ENCODE results near the gene TBC1D16.

TBC1D16 gene

GRCh38 chr17:80007939-80008338, 27.7 kb downstream of the TBC1D16 start:
- DNase-seq (ENCODE audit: low read depth): no peak
- no peak overlapping the region for H3K4me3 ChIP-seq (ENCODE audit: low read depth, low read length)
- no peak for TF ChIP-seq CTCF (conservative IDR thresholded peaks at IDR 0.05; ENCODE audit: low read depth, low read length)

- DNase-seq (ENCODE audit: low read depth): no peak
- no peak for TF ChIP-seq CTCF (conservative IDR thresholded peaks at IDR 0.05; ENCODE audit: low read depth, low read length)
- H3K4me3 ChIP-seq (ENCODE audit: low read depth, low read length): no peak overlapping the region
Measured at GRCh38 chr17:80006811-80007752, 28.6 kb downstream of the TBC1D16 start.

GRCh38 chr17:80006339-80006720, 29.3 kb downstream of the TBC1D16 start:
- no peak for DNase-seq (ENCODE audit: low read depth)
- no peak overlapping the region for H3K4me3 ChIP-seq (ENCODE audit: low read depth, low read length)
- TF ChIP-seq CTCF (conservative IDR thresholded peaks at IDR 0.05; ENCODE audit: low read depth, low read length): no peak

GRCh38 chr17:80005360-80006338, 30.0 kb downstream of the TBC1D16 start:
- H3K4me3 ChIP-seq (ENCODE audit: low read depth, low read length): no peak overlapping the region
- DNase-seq (ENCODE audit: low read depth): peak; percentile 56
- TF ChIP-seq CTCF (conservative IDR thresholded peaks at IDR 0.05; ENCODE audit: low read depth, low read length): peak; percentile 93

GRCh38 chr17:80003969-80004368, 31.7 kb downstream of the TBC1D16 start:
- no peak for DNase-seq (ENCODE audit: low read depth)
- H3K4me3 ChIP-seq (ENCODE audit: low read depth, low read length): no peak overlapping the region
- no peak for TF ChIP-seq CTCF (conservative IDR thresholded peaks at IDR 0.05; ENCODE audit: low read depth, low read length)

- no peak for TF ChIP-seq CTCF (conservative IDR thresholded peaks at IDR 0.05; ENCODE audit: low read depth, low read length)
- no peak overlapping the region for H3K4me3 ChIP-seq (ENCODE audit: low read depth, low read length)
Measured at GRCh38 chr17:80002690-80003490, 32.8 kb downstream of the TBC1D16 start.

More at GRCh38 chr17:80002690-80003490, 32.8 kb downstream of the TBC1D16 start:
- no peak for DNase-seq (ENCODE audit: low read depth)
